HCT116 (cell line): ENCODE results near the gene PLK1. TPM values are rescaled to one million over a fixed set of nuclear protein-coding genes. Genes with fewer than 3 reads are reported as not detected.

ENCODE experiments used
- ATAC-seq: fragments of 200-7000 bp; cut with Tn5 transposase; 2 replicates; pipeline ENCODE4 v1.9.1; 2020; ENCODE audit warnings: mild to moderate bottlenecking, moderate library complexity
- BruUV-seq: library from RNA; stranded (reverse); fragments of 400-500 nt; replicated peaks from 2 replicates; lab custom pipeline; 2021; lab: Mats Ljungman, UMichigan
- CTCF ChIA-PET: fragments of 300-600 bp; sonication (Branson Sonifier 250); formaldehyde crosslinking; loops from one replicate; lab custom pipeline; 2021; ENCODE audit warnings: antibody characterized with exemption; lab: Charles Lee
- POLR2A ChIA-PET: fragments of 300-600, 350-600 bp; sonication (Branson Sonifier 250); formaldehyde crosslinking; loops from one replicate; lab custom pipeline; 2021; ENCODE audit warnings: antibody characterized with exemption; lab: Charles Lee
- RAD21 ChIA-PET, 2 experiments: fragments of 300-600 bp; sonication (Branson Sonifier 250); formaldehyde crosslinking; loops; one replicate each; lab custom pipeline; 2023; ENCODE audit warnings: low total read pairs in 2 of 2; ENCODE audit not compliant: uncharacterized antibody in 2 of 2, unreplicated experiment in 2 of 2, low non-redundant PET in 1 of 2; lab: Charles Lee
- DNase-seq: peaks from one replicate; pipeline ENCODE4 v3.0.0-alpha.2; 2010; ENCODE audit warnings: low read depth, low spot score
- H2AFZ ChIP-seq: fragments of 200-600 bp; shearing (Covaris generic), sonication (generic); 2 replicates; pipeline ENCODE4 v1.6.1; 2017; ENCODE audit warnings: low read depth, mixed run types, mixed read lengths, antibody characterized with exemption, low read length; ENCODE audit not compliant: poor library complexity, severe bottlenecking
- H3K27ac ChIP-seq: 2 replicates; pipeline ENCODE4 v1.5.1; 2012; ENCODE audit warnings: low read depth, low read length
- H3K27me3 ChIP-seq: fragments of 200-600 bp; sonication (generic); 2 replicates; pipeline ENCODE4 v1.6.1; 2016; ENCODE audit warnings: mixed run types, low read length, mixed read lengths; ENCODE audit not compliant: insufficient read depth
- H3K36me3 ChIP-seq, 2 experiments: fragments of 200-500 bp in 1 of 2; fragments of 200-600 bp in 1 of 2; sonication (Bioruptor generic) in 1 of 2; sonication (generic) in 1 of 2; 2 replicates each; pipeline versions ENCODE4 v1.5.1 to v1.6.1; 2014 to 2016; ENCODE audit warnings: low read length in 2 of 2, inconsistent platforms in 1 of 2, mixed read lengths in 1 of 2, mixed run types in 1 of 2; ENCODE audit not compliant: insufficient read depth in 2 of 2, control insufficient read depth in 1 of 2
- H3K4me1 ChIP-seq, 2 experiments: fragments of 200-600 bp in 1 of 2; sonication (generic) in 1 of 2; 2 replicates each; pipeline versions ENCODE4 v1.5.1 to v1.6.1; 2012 to 2017; ENCODE audit warnings: low read length in 2 of 2, inconsistent platforms in 1 of 2, mild to moderate bottlenecking in 1 of 2, mixed read lengths in 1 of 2, mixed run types in 1 of 2, moderate library complexity in 1 of 2; ENCODE audit not compliant: insufficient read depth in 2 of 2, control insufficient read depth in 1 of 2
- H3K4me2 ChIP-seq: fragments of 200-600 bp; sonication (generic); 2 replicates; pipeline ENCODE4 v1.6.1; 2017; ENCODE audit warnings: mixed run types, low read length, mixed read lengths
- H3K4me3 ChIP-seq, 2 experiments: fragments of 200-600 bp in 1 of 2; sonication (generic) in 1 of 2; replicated peaks in 1 of 2; 2 replicates each; pipeline ENCODE4 v1.5.1; 2011 to 2016; ENCODE audit warnings: low read length in 2 of 2, control low read depth in 1 of 2, low read depth in 1 of 2, mild to moderate bottlenecking in 1 of 2, mixed read lengths in 1 of 2, mixed run types in 1 of 2
- H3K79me2 ChIP-seq: fragments of 200-600 bp; sonication (generic); 2 replicates; pipeline ENCODE4 v1.6.1; 2017; ENCODE audit warnings: mild to moderate bottlenecking, mixed run types, low read length, moderate library complexity, mixed read lengths; ENCODE audit not compliant: insufficient read depth
- H3K9ac ChIP-seq: fragments of 200-600 bp; sonication (generic); 2 replicates; pipeline ENCODE4 v1.6.1; 2016; ENCODE audit warnings: low read length, mixed read lengths
- H3K9me2 ChIP-seq: fragments of 200-600 bp; sonication (generic), shearing (Covaris generic); 2 replicates; pipeline ENCODE4 v1.6.1; 2017; ENCODE audit warnings: mixed run types, mild to moderate bottlenecking, moderate library complexity; ENCODE audit not compliant: insufficient read depth
- H3K9me3 ChIP-seq, 2 experiments: fragments of 200-500 bp in 1 of 2; fragments of 200-600 bp in 1 of 2; sonication (Bioruptor generic) in 1 of 2; sonication (generic) in 1 of 2; 2 replicates each; pipeline ENCODE4 v1.6.1; 2014 to 2017; ENCODE audit warnings: low read length in 2 of 2, mixed read lengths in 2 of 2, inconsistent platforms in 1 of 2, low read depth in 1 of 2, mild to moderate bottlenecking in 1 of 2, mixed run types in 1 of 2, moderate library complexity in 1 of 2; ENCODE audit not compliant: control insufficient read depth in 1 of 2, insufficient read depth in 1 of 2
- H4K20me1 ChIP-seq: fragments of 200-600 bp; sonication (generic), shearing (Covaris generic); 2 replicates; pipeline ENCODE4 v1.6.1; 2017; ENCODE audit warnings: mixed run types, mild to moderate bottlenecking, moderate library complexity; ENCODE audit not compliant: insufficient read depth
- CBX3 ChIP-seq: IDR thresholded peaks from 2 replicates; pipeline ENCODE4 v1.6.1; 2012; ENCODE audit warnings: low read depth
- CTCF ChIP-seq, 3 experiments: fragments of 200-600 bp in 1 of 3; sonication (generic) in 1 of 3; IDR thresholded peaks in 2 of 3; conservative IDR thresholded peaks in 1 of 3; 2 replicates each; pipeline ENCODE4 v1.5.1; 2012 to 2017; ENCODE audit warnings: low read depth in 2 of 3, low read length in 2 of 3, antibody characterized with exemption in 1 of 3, borderline replicate concordance in 1 of 3, control low read depth in 1 of 3, mild to moderate bottlenecking in 1 of 3, mixed read lengths in 1 of 3, mixed run types in 1 of 3, moderate library complexity in 1 of 3; ENCODE audit not compliant: insufficient read depth in 1 of 3
- EGR1 ChIP-seq: IDR thresholded peaks from 2 replicates; pipeline ENCODE4 v1.6.1; 2012; ENCODE audit warnings: low read depth
- ELF1 ChIP-seq: IDR thresholded peaks from 2 replicates; pipeline ENCODE4 v1.6.1; 2012; ENCODE audit warnings: low read depth, borderline replicate concordance
- EZH2 ChIP-seq: fragments of 200-600 bp; sonication (generic); IDR thresholded peaks from 2 replicates; pipeline ENCODE4 v1.6.1; 2017; ENCODE audit warnings: antibody characterized with exemption, mixed run types
- EZH2phosphoT487 ChIP-seq: fragments of 200-600 bp; IDR thresholded peaks from 2 replicates; pipeline ENCODE4 v1.6.1; 2018; ENCODE audit warnings: antibody characterized with exemption, borderline replicate concordance
- FOSL1 ChIP-seq: IDR thresholded peaks from 2 replicates; pipeline ENCODE4 v1.6.1; 2012; ENCODE audit warnings: low read depth
- JUND ChIP-seq: IDR thresholded peaks from 2 replicates; pipeline ENCODE4 v1.6.1; 2012
- MAX ChIP-seq: IDR thresholded peaks from 2 replicates; pipeline ENCODE4 v1.6.1; 2012
- POLR2AphosphoS5 ChIP-seq: IDR thresholded peaks from 2 replicates; pipeline ENCODE4 v1.6.1; 2011; ENCODE audit warnings: mild to moderate bottlenecking, low read depth, low read length, moderate library complexity
- REST ChIP-seq: IDR thresholded peaks from 2 replicates; pipeline ENCODE4 v1.6.1; 2012; ENCODE audit warnings: low read depth
- SIN3A ChIP-seq: IDR thresholded peaks from 2 replicates; pipeline ENCODE4 v1.6.1; 2012; ENCODE audit warnings: low read depth
- SRF ChIP-seq: IDR thresholded peaks from 2 replicates; pipeline ENCODE4 v1.6.1; 2012; ENCODE audit warnings: low read depth
- TCF7L2 ChIP-seq: IDR thresholded peaks from 2 replicates; pipeline ENCODE4 v1.7.0; 2011; ENCODE audit warnings: borderline replicate concordance, inconsistent platforms; ENCODE audit not compliant: insufficient read depth, insufficient read length; ENCODE audit errors: extremely low read depth
- YY1 ChIP-seq: IDR thresholded peaks from 2 replicates; pipeline ENCODE4 v1.6.1; 2011; ENCODE audit warnings: low read length, low read depth, moderate library complexity, mild to moderate bottlenecking; ENCODE audit not compliant: insufficient replicate concordance; ENCODE audit errors: extremely low read depth
- ZBTB33 ChIP-seq: IDR thresholded peaks from 2 replicates; pipeline ENCODE4 v1.6.1; 2011; ENCODE audit warnings: mild to moderate bottlenecking, low read length, moderate library complexity; ENCODE audit not compliant: insufficient replicate concordance; ENCODE audit errors: extremely low read depth
- ZFX ChIP-seq: fragments of 450-650 bp; IDR thresholded peaks from 2 replicates; pipeline ENCODE4 v1.6.1; 2017
- ZNF274 ChIP-seq: fragments of 200-500 bp; sonication (Bioruptor generic); IDR thresholded peaks from 2 replicates; pipeline ENCODE4 v1.6.1; 2014; ENCODE audit warnings: mild to moderate bottlenecking, low read depth, low read length, inconsistent platforms
- intact Hi-C: fragments of 100-400 bp; cut with micrococcal nuclease; formaldehyde crosslinking; loops from 2 replicates; pipeline ENCODE4 v1.10.0; 2022
- total RNA-seq: library from RNA; stranded (reverse); gene quantifications from one replicate; pipeline ENCODE4 v1.2.1, GENCODE V29; 2021; ENCODE audit not compliant: unreplicated experiment

PLK1 gene
- total RNA-seq, 1 experiment from 2014 or later: 144 TPM

DNA sequence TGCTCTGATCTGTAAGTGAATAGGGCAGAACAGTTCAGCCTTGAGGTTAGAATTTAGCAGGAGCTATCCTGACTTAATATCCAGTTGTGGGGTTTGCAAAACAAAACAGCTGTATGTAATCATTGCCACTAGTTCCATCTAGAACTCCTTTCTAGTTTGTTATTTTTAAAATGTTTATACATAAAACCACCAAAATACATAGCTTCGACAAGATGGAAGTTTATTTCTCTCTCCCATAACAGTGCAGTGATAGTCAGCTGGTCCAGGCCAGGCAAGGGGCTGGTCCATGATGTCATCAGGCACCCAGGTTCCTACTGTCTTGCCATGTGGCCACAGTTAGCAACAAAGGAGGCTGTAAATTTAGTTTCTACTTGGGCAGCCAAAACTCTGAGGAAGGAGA lies 10.5 kb upstream of the PLK1 start:
- no peaks in the 10 kb centered on the region for H3K4me1 ChIP-seq
- ChIA-PET RAD21 (no interaction called here), POLR2A (no interaction called here), CTCF (no interaction called here)
- DNase-seq (no peak), ATAC-seq (no peak)
- H3K9me2 ChIP-seq: no peaks in the 10 kb centered on the region
- peaks cover 4 to 19% of the 10 kb centered on the region in 2 experiments; a peak in 3 of 4 replicates for H3K36me3 ChIP-seq
- no peaks in the 10 kb centered on the region for H3K79me2 ChIP-seq
- H3K9me3 ChIP-seq: no peaks in the 10 kb centered on the region
- no TSS peak for BruUV-seq
- TF ChIP-seq FOSL1 (no peak), ZBTB33 (no peak), YY1 (no peak), ELF1 (no peak), SIN3A (no peak), EGR1 (no peak), CBX3 (no peak), JUND (no peak), REST (no peak), TCF7L2 (no peak), ZNF274 (no peak), MAX (no peak), EZH2phosphoT487 (no peak), SRF (no peak), POLR2AphosphoS5 (no peak), EZH2 (no peak), CTCF (IDR thresholded peaks at IDR 0.05 in 2 of 3, conservative IDR thresholded peaks at IDR 0.05 in 1 of 3; ENCODE audit: borderline replicate concordance in 1 of 3, insufficient read depth in 1 of 3, low read depth in 2 of 3, low read length in 2 of 3) (no peak), ZFX (no peak)
- no peak overlapping the region for H3K4me2 ChIP-seq
- intact Hi-C loops: no loop called here
- no peak overlapping the region for H3K4me3 ChIP-seq
- H3K27me3 ChIP-seq: no peaks in the 10 kb centered on the region
- H3K27ac ChIP-seq: no peak overlapping the region
- H3K9ac ChIP-seq: no peak overlapping the region
- no peak overlapping the region for H2AFZ ChIP-seq
- H4K20me1 ChIP-seq: no peaks in the 10 kb centered on the region
